Fibroblast of villous mesenchyme (primary cell): ENCODE results near the gene RTN4R. TPM values are rescaled to one million over a fixed set of nuclear protein-coding genes. Genes with fewer than 3 reads are reported as not detected.

Experiments used
- DNase-seq: peaks from one replicate; pipeline ENCODE4 v3.0.0-alpha.2; 2010; ENCODE audit warnings: low read depth
- H3K4me3 ChIP-seq: 2 replicates; pipeline ENCODE4 v1.5.1; 2011; ENCODE audit warnings: low read depth, mild to moderate bottlenecking, low read length
- CTCF ChIP-seq: IDR thresholded peaks from 2 replicates; pipeline ENCODE4 v1.5.1; 2012; ENCODE audit warnings: low read depth, mild to moderate bottlenecking, low read length; ENCODE audit not compliant: insufficient read depth
- total RNA-seq: library from RNA; depleted of rRNA; stranded (reverse); fragments of >200 nt; gene quantifications from 2 replicates; pipeline ENCODE4 v1.2.3, GENCODE V29; 2012

Gene RTN4R
- total RNA-seq, 1 donor: 1.3 TPM

- no peak for DNase-seq
- TF ChIP-seq CTCF: no peak
- H3K4me3 ChIP-seq: no peak overlapping the region
Measured at GRCh38 chr22:20236052-20236717, 31.9 kb downstream of the RTN4R start.

GRCh38 chr22:20235389-20235991, 32.6 kb downstream of the RTN4R start:
- no peak for TF ChIP-seq CTCF
- no peak for DNase-seq
- H3K4me3 ChIP-seq: no peak overlapping the region

GRCh38 chr22:20234760-20235388, 33.2 kb downstream of the RTN4R start:
- no peak for TF ChIP-seq CTCF
- DNase-seq: no peak
- H3K4me3 ChIP-seq: no peak overlapping the region

GRCh38 chr22:20234314-20234682, 33.8 kb downstream of the RTN4R start:
- TF ChIP-seq CTCF: no peak
- H3K4me3 ChIP-seq: no peak overlapping the region
- no peak for DNase-seq

- H3K4me3 ChIP-seq: no peak overlapping the region
- no peak for DNase-seq
- no peak for TF ChIP-seq CTCF
Measured at GRCh38 chr22:20233351-20234313, 34.5 kb downstream of the RTN4R start.

- no peak for TF ChIP-seq CTCF
- H3K4me3 ChIP-seq: no peak overlapping the region
- DNase-seq: no peak
Measured at GRCh38 chr22:20232781-20233180, 35.3 kb downstream of the RTN4R start.
